ENCODE measurements around the gene ZNF831.
A peak's percentile ranks its signal among the peaks of the same experiment; 100 is the strongest.

Gene ZNF831

GRCh38 chr20:59157531-59157930 lies 6.1 kb upstream of the ZNF831 start:
- DNase-seq (ENCODE audit: low read depth): no peak

DNA sequence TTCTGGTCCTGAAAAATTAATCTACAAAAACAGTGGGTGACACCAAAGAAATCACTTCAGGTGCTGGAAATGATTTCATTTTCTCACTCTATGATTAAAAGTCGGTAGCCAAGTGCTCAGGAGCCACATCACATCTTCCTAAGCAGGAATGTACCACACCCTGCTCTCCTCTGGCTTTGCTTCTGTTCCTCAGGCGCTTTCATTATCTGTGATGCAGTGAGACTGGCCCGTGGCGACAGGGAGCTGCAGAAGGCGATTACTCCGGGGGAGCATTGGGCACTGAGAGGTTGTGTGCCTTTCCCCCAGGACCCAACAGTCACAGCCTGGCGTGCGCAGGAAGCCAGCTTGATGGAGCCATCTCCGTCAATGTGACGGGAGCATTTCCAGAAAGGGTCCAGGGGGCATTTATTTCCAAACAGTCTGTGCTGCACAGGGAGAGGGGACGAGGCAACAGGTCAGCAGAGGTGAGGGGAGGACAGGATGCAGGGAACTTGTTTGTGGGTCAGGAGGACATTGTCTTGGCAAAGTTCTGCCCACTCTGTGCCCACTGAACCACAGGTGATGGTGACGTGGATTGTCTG lies 5.6 kb upstream of the ZNF831 start:
- DNase-seq (ENCODE audit: low read depth): no peak

- DNase-seq (ENCODE audit: low read depth): no peak
These were observed 4.9 kb upstream of the ZNF831 start for GRCh38 chr20:59158673-59159072.

DNA sequence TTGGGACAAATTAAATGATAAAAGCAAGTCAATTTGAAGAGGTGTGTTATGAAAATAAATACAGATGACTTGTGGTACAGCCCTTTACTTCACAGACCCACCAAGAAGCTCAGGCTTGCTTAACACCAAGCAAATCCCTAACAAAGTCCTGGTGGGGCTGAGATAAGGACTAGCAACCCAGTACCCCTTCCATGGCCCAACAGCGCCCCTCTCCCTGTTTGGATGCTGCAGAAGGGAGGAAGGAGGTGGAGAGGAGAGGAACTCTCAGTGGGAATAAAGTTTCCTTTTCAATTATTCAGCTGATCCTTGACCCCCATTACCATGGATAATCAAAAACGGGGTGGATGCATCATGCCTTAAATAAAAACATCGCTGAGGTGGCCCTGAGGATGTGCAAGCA lies 4.5 kb upstream of the ZNF831 start:
- no peak for DNase-seq (ENCODE audit: low read depth)

DNA sequence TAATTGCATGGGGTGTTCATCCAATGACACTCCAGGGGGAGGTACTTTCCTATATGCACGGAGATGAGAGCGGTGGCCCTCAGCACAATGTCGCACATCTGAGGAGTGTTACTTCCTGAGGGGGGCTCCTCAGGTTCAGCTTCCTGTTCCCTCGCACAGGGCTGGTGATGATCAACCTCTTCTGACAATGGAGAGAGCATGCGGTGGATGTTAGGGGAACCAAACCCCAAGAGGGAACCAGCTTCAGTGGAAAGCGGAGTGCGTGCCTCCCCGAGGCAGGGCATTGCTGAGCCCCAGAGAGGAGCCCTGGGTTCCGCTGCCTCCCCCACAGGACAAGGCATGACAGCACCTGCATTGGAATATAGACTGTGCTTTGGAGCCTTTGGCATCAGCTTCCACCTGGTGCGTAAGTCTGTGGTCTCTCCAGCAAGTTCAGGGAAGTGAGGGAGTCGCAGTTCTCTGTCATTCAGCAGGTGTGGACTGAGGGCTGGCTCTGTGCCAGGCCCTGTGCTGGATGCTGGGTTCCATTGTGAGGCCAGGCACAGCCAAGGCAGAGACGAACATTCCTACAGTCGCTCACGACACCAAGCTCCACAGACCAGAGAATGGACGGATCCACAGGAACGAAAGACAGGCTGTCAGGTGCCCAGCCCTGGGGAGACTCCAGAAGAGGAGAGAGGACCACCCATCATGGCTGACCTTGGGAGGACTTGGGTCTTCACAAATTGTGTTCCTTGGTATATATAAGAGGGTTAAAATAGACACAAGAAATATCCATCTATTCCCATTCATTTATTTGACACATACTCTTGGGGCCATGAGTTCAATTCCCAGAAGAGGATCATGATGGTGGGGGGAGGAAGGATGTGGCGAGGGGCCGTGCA lies 3.9 kb upstream of the ZNF831 start:
- DNase-seq (ENCODE audit: low read depth): peak; percentile 72

GRCh38 chr20:59160389-59161115 lies 3.1 kb upstream of the ZNF831 start:
- DNase-seq (ENCODE audit: low read depth): no peak

DNA sequence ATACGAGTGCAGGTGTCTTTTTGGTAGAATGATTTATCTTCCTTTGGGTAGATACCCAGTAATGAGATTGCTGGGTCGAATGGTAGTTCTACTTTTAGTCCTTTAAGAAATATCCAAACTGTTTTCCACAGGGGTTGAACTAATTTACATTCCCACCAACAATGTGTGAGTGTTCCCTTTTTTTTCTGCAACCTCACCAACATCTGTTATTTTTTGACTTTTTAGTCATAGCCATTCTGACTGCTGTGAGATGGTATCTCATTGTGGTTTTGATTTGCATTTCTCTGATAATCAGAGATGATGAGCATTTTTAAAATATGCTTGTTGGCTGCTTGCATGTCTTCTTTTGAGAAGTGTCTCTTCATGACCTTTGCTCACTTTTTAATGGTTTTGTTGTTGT lies 1.9 kb upstream of the ZNF831 start:
- no peak for DNase-seq (ENCODE audit: low read depth)

- DNase-seq (ENCODE audit: low read depth): no peak
These were observed 1.2 kb downstream of the ZNF831 start for GRCh38 chr20:59164686-59165391.

DNA sequence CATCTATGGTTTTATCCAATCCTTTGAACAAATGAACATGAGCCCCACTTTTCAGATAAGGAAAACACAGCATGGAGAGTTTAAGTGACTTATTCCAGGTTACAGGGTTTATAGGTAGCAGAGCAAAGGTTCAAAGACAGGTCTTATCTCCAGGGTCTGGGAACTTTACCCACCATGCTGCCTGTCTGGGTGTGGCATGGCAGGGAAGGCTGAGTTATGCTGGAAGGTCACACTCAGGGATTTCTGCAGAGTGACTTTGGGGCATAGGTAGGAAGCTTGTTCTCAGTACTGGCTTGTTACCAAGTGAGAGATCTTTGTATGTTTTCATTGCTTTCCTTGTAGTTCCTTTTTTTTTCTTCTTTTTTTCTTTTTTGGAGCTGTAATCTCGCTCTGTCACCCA lies 1.8 kb downstream of the ZNF831 start:
- no peak for DNase-seq (ENCODE audit: low read depth)

DNA sequence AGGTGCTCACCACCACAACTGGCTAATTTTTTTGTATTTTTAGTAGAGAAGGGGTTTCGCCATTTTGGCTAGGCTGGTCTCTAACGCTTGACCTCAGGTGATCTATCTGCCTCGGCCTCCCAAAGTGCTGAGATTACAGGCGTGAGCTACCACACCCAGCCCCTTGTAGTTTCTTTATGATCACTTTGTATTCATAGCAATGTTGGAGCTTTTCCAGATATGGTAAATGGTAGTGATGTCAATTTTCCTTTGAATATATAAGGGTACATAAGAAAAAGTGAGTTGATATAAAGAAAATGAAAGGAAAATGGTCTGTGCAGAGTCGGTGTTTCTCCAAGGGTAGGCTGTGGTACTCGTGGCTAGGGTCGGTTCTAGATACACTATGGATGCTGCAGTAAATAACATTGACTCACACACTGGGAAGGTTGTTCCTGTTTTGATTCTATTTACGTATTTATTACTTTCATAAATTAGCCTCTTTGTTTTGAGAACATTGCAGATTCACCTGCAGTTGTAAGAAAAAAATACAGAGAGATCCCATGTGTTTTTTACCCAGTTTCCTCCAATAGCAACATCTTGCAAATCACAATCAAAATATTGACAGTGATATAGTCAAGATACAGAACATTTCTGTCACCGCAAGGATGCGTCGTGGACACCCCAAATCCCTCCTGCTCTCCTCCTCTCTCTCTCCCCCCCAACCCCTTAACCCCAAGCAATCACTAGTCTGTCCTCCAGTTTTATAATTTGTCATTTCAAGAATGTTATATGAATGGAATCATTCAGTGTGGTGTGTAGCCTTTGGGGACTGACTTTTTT lies 2.5 kb downstream of the ZNF831 start:
- DNase-seq (ENCODE audit: low read depth): no peak

GRCh38 chr20:59170406-59171349 lies 7.1 kb downstream of the ZNF831 start:
- DNase-seq (ENCODE audit: low read depth): no peak

- DNase-seq (ENCODE audit: low read depth): no peak
These were observed 8.4 kb downstream of the ZNF831 start for GRCh38 chr20:59171986-59172385.

DNA sequence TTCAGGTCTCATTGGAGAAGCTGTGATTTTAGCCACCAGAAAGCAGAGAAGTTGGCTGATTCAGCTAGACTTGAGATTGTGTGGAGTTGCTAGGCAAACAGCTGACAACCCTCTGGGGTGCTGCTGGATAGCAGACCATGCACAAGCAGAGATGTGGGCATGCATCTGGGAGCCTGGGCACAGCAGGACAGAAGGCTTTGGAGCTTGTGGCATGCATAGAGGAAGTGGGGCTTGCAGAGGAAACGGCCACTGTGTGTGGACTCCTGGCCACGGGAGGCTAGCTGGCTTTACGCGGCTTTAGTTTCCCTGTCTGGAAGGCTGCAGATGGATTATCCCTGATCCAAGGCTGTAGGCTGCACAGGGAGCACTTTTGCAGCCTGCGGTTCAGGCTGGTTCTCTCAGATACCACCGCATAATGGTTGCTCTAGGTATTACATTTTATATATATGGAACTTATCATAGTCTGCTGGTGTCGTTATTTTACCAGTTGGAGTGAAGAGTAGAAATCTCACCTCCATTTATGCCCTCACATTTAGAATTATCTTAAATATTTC lies 10.4 kb downstream of the ZNF831 start:
- DNase-seq (ENCODE audit: low read depth): no peak

- DNase-seq (ENCODE audit: low read depth): no peak
These were observed 11.4 kb downstream of the ZNF831 start for GRCh38 chr20:59175002-59175401.

- DNase-seq (ENCODE audit: low read depth): no peak
These were observed 12.2 kb downstream of the ZNF831 start for GRCh38 chr20:59175861-59176260.

DNA sequence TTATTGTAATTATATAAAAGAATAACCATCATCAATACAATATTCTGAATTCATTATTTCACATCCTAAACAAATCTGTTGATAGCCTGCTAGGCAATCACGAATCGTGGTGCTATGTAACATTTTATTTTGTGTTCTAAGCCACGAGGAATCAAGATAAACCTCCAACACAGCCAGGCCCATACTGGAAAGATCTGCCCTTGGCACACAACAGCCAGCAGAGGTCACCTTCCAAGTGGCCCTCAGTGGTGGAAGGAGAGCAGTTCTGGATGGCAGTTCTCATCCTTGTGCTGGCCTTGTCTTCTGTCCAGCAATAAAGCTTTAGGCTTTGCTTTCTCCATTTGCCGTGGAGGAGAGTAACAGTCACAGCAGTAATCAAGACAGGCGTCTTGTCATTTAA lies 13.2 kb downstream of the ZNF831 start:
- DNase-seq (ENCODE audit: low read depth): no peak

DNA sequence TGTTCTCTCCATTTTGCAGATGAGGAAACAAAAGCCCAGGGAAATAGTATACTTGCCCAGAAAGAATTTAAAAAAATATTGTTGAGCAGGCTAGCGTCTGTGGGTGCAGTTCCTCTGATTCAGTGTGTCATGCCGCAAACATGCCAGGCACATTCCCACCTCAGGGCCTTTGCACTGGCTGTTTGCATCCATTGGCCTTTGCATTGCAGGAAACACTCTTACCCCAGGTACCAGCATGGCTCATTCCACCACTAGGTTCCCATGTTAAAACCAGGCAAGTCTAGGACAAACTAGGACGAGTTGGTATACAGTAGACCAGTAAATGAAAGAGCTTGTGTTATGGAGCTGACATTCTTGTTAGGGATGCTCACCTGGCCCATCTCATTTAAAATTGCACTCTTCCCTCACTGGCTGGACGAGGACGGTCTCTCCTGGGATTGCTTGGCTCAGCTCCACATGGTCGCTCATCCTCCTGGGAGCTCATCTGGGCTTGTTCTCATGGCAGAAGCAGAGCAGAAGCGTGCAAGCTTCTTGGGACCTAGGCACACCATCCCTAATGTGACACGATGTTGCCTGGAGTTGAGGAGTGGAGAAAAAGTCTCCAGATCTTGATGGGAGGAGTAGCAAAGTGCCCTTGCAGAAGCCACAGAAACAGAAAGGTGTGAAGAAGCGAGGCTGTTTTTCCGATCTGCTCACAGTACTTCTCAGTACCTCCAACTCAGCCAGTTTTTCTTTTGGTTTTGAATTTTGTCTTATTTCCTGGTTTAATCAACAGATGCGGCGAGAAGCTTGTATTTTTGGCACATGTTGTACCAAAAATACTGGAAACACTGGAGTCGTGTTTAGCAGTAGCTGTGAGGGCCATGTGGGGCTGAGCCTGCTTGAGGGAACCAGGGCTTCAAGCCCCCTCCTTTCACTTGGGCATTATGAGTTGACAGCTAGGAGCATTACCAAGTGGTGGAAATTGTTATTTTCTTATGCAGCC lies 13.9 kb downstream of the ZNF831 start:
- peak; percentile 38 for DNase-seq (ENCODE audit: low read depth)

GRCh38 chr20:59178983-59179595 lies 15.5 kb downstream of the ZNF831 start:
- no peak for DNase-seq (ENCODE audit: low read depth)

Measured in activated gamma-delta T cell treated with anti-CD3 and anti-CD28 coated beads, Interleukin-2, amount 50 U/mL, for 16 hours (primary cell).